VCaP (cell line): ENCODE measurements around the gene DCHS2.

ENCODE experiments used
- H3K27ac ChIP-seq: fragments of 450-650 bp; 2 replicates; pipeline ENCODE4 v1.5.1; 2017
- CTCF ChIP-seq: fragments of 450-650 bp; conservative IDR thresholded peaks from 2 replicates; pipeline ENCODE4 v1.5.1; 2017; ENCODE audit warnings: mild to moderate bottlenecking, moderate library complexity

The DCHS2 gene

GRCh38 chr4:154435895-154436294, 55.7 kb downstream of the DCHS2 start:
- peak overlapping the region; percentile 35; the same call in 1 of the 2 replicates for H3K27ac ChIP-seq
- no peak for TF ChIP-seq CTCF

- no peak for TF ChIP-seq CTCF
- no peak overlapping the region for H3K27ac ChIP-seq
These were observed 58.1 kb downstream of the DCHS2 start for GRCh38 chr4:154433543-154433942.

GRCh38 chr4:154429176-154429575, 62.4 kb downstream of the DCHS2 start:
- TF ChIP-seq CTCF, result no peak
- no peak overlapping the region for H3K27ac ChIP-seq

- H3K27ac ChIP-seq, result no peak overlapping the region
- no peak for TF ChIP-seq CTCF
These were observed 64.5 kb downstream of the DCHS2 start for GRCh38 chr4:154427149-154427548.

GRCh38 chr4:154425514-154425913, 66.1 kb downstream of the DCHS2 start:
- no peak overlapping the region for H3K27ac ChIP-seq
- no peak for TF ChIP-seq CTCF

- H3K27ac ChIP-seq, result no peak overlapping the region
- TF ChIP-seq CTCF, result no peak
These were observed 66.7 kb downstream of the DCHS2 start for GRCh38 chr4:154424810-154425484.

GRCh38 chr4:154422152-154422551, 69.4 kb downstream of the DCHS2 start:
- H3K27ac ChIP-seq, result no peak overlapping the region
- no peak for TF ChIP-seq CTCF
